SK-N-SH (cell line): Measurements from ENCODE around the gene CFAP107. TPM values are rescaled to one million over a fixed set of nuclear protein-coding genes. Genes with fewer than 3 reads are reported as not detected.

Experiments
- CTCF ChIA-PET: fragments of 300-600, 350-600 bp; formaldehyde crosslinking; extraction: SDS; loops from one replicate; lab custom pipeline; 2021; lab: Yijun Ruan, JAX
- POLR2A ChIA-PET: fragments of 350-600 bp; sonication (Branson Sonifier 250); formaldehyde crosslinking; extraction: SDS; loops from one replicate; lab custom pipeline; 2020; ENCODE audit warnings: antibody characterized with exemption, inconsistent platforms; lab: Yijun Ruan, JAX
- DNase-seq: peaks from one replicate; pipeline ENCODE4 v3.0.0; 2012
- H2AFZ ChIP-seq: fragments of 200-600 bp; sonication (generic); 2 replicates; pipeline ENCODE4 v1.8.1; 2016; ENCODE audit warnings: antibody characterized with exemption, mild to moderate bottlenecking, low read depth
- H3F3A ChIP-seq: fragments of 200-600 bp; sonication (generic); replicated peaks from 2 replicates; pipeline ENCODE3; 2016; ENCODE audit warnings: antibody characterized with exemption, mild to moderate bottlenecking; ENCODE audit not compliant: insufficient read depth
- H3K27ac ChIP-seq, 2 experiments: fragments of 200-500 bp in 1 of 2; fragments of 200-600 bp in 1 of 2; sonication (Bioruptor generic) in 1 of 2; sonication (generic), shearing (Covaris generic) in 1 of 2; 2 replicates each; pipeline versions ENCODE4 v1.5.1 to v1.6.1; 2014 to 2016; ENCODE audit warnings: low read depth in 2 of 2, inconsistent platforms in 1 of 2, low read length in 1 of 2, mild to moderate bottlenecking in 1 of 2, mixed read lengths in 1 of 2
- H3K27me3 ChIP-seq: fragments of 200-600 bp; sonication (generic), shearing (Covaris generic); 2 replicates; pipeline ENCODE4 v1.6.1; 2016; ENCODE audit warnings: mixed run types; ENCODE audit not compliant: insufficient read depth
- H3K36me3 ChIP-seq, 2 experiments: fragments of 200-500 bp in 1 of 2; fragments of 200-600 bp in 1 of 2; sonication (Bioruptor generic) in 1 of 2; sonication (generic) in 1 of 2; replicated peaks in 1 of 2; 2 replicates each; pipeline versions ENCODE3 to v1.5.1; 2014 to 2016; ENCODE audit warnings: low read length in 1 of 2, mild to moderate bottlenecking in 1 of 2; ENCODE audit not compliant: insufficient read depth in 2 of 2, control insufficient read depth in 1 of 2
- H3K4me1 ChIP-seq, 2 experiments: fragments of 200-500 bp in 1 of 2; fragments of 200-600 bp in 1 of 2; sonication (Bioruptor generic) in 1 of 2; sonication (generic), shearing (Covaris generic) in 1 of 2; 2 replicates each; pipeline versions ENCODE4 v1.5.1 to v1.6.1; 2014 to 2016; ENCODE audit warnings: low read depth in 1 of 2, low read length in 1 of 2, mixed run types in 1 of 2; ENCODE audit not compliant: insufficient read depth in 2 of 2, control insufficient read depth in 1 of 2
- H3K4me2 ChIP-seq: fragments of 200-600 bp; sonication (generic), shearing (Covaris generic); 2 replicates; pipeline ENCODE4 v1.6.1; 2017; ENCODE audit warnings: mixed run types
- H3K4me3 ChIP-seq, 2 experiments: fragments of 200-500 bp in 1 of 2; fragments of 200-600 bp in 1 of 2; sonication (Bioruptor generic) in 1 of 2; sonication (generic), shearing (Covaris generic) in 1 of 2; 2 replicates each; pipeline versions ENCODE4 v1.5.1 to v1.8.1; 2014 to 2016; ENCODE audit warnings: low read depth in 2 of 2, inconsistent platforms in 1 of 2, low read length in 1 of 2, mild to moderate bottlenecking in 1 of 2, mixed read lengths in 1 of 2, moderate library complexity in 1 of 2
- H3K79me2 ChIP-seq: fragments of 200-600 bp; sonication (generic); 2 replicates; pipeline ENCODE4 v1.8.1; 2017; ENCODE audit warnings: mild to moderate bottlenecking; ENCODE audit not compliant: insufficient read depth
- H3K9ac ChIP-seq: fragments of 200-600 bp; sonication (generic); 2 replicates; pipeline ENCODE4 v1.6.1; 2017; ENCODE audit warnings: mixed run types
- H3K9me2 ChIP-seq: fragments of 200-600 bp; sonication (generic); 2 replicates; pipeline ENCODE4 v1.6.1; 2017; ENCODE audit warnings: mixed run types
- H3K9me3 ChIP-seq: fragments of 200-600 bp; sonication (generic); 2 replicates; pipeline ENCODE4 v1.6.1; 2017; ENCODE audit warnings: mixed run types, mild to moderate bottlenecking, moderate library complexity
- H4K20me1 ChIP-seq: fragments of 200-600 bp; sonication (generic); 2 replicates; pipeline ENCODE4 v1.6.1; 2017; ENCODE audit warnings: mild to moderate bottlenecking, mixed run types; ENCODE audit not compliant: insufficient read depth
- FOSL2 ChIP-seq: IDR thresholded peaks from 2 replicates; pipeline ENCODE4 v1.4.0; 2012; ENCODE audit warnings: low read depth, mild to moderate bottlenecking, moderate library complexity, borderline replicate concordance
- FOXM1 ChIP-seq: IDR thresholded peaks from 2 replicates; pipeline ENCODE4 v1.4.0; 2012; ENCODE audit warnings: low read depth, mild to moderate bottlenecking
- GABPA ChIP-seq: IDR thresholded peaks from 2 replicates; pipeline ENCODE4 v1.4.0; 2012; ENCODE audit warnings: low read depth, mild to moderate bottlenecking
- GATA2 ChIP-seq: sonication (generic); formaldehyde crosslinking; IDR thresholded peaks from 2 replicates; pipeline ENCODE4 v1.5.0; 2020; ENCODE audit warnings: mild to moderate bottlenecking, missing genetic modification reagents
- IRF3 ChIP-seq: fragments of 150-350 bp; IDR thresholded peaks from 2 replicates; pipeline ENCODE4 v1.6.1; 2016; ENCODE audit warnings: mild to moderate bottlenecking, low read depth, low read length
- MEF2A ChIP-seq: IDR thresholded peaks from 2 replicates; pipeline ENCODE4 v1.4.0; 2012; ENCODE audit warnings: low read depth, borderline replicate concordance
- MXI1 ChIP-seq: IDR thresholded peaks from 2 replicates; pipeline ENCODE4 v1.6.1; 2012; ENCODE audit warnings: mild to moderate bottlenecking, low read depth, low read length, improper control_type of control experiment
- NFIC ChIP-seq: IDR thresholded peaks from 2 replicates; pipeline ENCODE4 v1.4.0; 2012; ENCODE audit warnings: borderline replicate concordance
- NRF1 ChIP-seq: IDR thresholded peaks from 2 replicates; pipeline ENCODE4 v1.6.1; 2012; ENCODE audit warnings: low read depth, mild to moderate bottlenecking, low read length
- PBX3 ChIP-seq: IDR thresholded peaks from 2 replicates; pipeline ENCODE4; 2012
- RCOR1 ChIP-seq: fragments of 150-350 bp; IDR thresholded peaks from 2 replicates; pipeline ENCODE4 v1.6.1; 2017; ENCODE audit warnings: antibody characterized with exemption, low read length
- REST ChIP-seq: IDR thresholded peaks from 2 replicates; pipeline ENCODE4 v1.6.1; 2012; ENCODE audit warnings: mild to moderate bottlenecking, low read depth, low read length, moderate library complexity
- RFX5 ChIP-seq: IDR thresholded peaks from 2 replicates; pipeline ENCODE4 v1.6.1; 2012; ENCODE audit warnings: mild to moderate bottlenecking, improper control_type of control experiment, low read length
- SIN3A ChIP-seq: IDR thresholded peaks from 2 replicates; pipeline ENCODE4 v1.6.1; 2012; ENCODE audit warnings: low read depth, mild to moderate bottlenecking, low read length, moderate library complexity, borderline replicate concordance
- SMC3 ChIP-seq: IDR thresholded peaks from 2 replicates; pipeline ENCODE4 v1.6.1; 2012; ENCODE audit warnings: low read depth, low read length, improper control_type of control experiment
- TAF1 ChIP-seq: IDR thresholded peaks from 2 replicates; pipeline ENCODE4 v1.6.1; 2012; ENCODE audit warnings: low read depth, mild to moderate bottlenecking, low read length, moderate library complexity, borderline replicate concordance
- TCF12 ChIP-seq: IDR thresholded peaks from 2 replicates; pipeline ENCODE4 v1.4.0; 2012
- USF1 ChIP-seq: IDR thresholded peaks from 2 replicates; pipeline ENCODE4 v1.4.0; 2012; ENCODE audit warnings: low read depth, borderline replicate concordance
- USF2 ChIP-seq: fragments of 150-350 bp; IDR thresholded peaks from 2 replicates; pipeline ENCODE4 v1.6.1; 2017; ENCODE audit warnings: antibody characterized with exemption, low read length, low read depth, borderline replicate concordance
- YY1 ChIP-seq: IDR thresholded peaks from 2 replicates; pipeline ENCODE4 v1.4.0; 2012; ENCODE audit warnings: low read depth, mild to moderate bottlenecking
- WGBS: methylation state at CpG from one replicate; pipeline ENCODE4 v1.1.6; 2017; ENCODE audit warnings: low lambda C conversion rate; 5-methylcytosine and 5-hydroxymethylcytosine counted together
- polyA plus RNA-seq, 3 experiments: library from polyadenylated mRNA; depleted of rRNA; stranded (reverse); fragments of >200 nt; gene quantifications; 2 replicates each; pipeline ENCODE4 v1.2.3, GENCODE V29; 2012

CFAP107 gene
- polyA plus RNA-seq, 1 of the 3 experiments (the other 2 are of a cell fraction) = not detected

GRCh38 chr1:12798911-12799310 is 52.9 kb downstream of the CFAP107 start:
- no peak overlapping the region for H3K4me3 ChIP-seq
- H3K9me3 ChIP-seq = no peaks in the 10 kb centered on the region
- no peaks in the 10 kb centered on the region for H3K79me2 ChIP-seq
- no peaks in the 10 kb centered on the region for H3K4me1 ChIP-seq
- CTCF ChIA-PET = no interaction called here
- H3K27ac ChIP-seq = no peak overlapping the region
- POLR2A ChIA-PET = no interaction called here
- H3K27me3 ChIP-seq = no peaks in the 10 kb centered on the region
- no peaks in the 10 kb centered on the region for H3F3A ChIP-seq
- no peak overlapping the region for H3K9ac ChIP-seq
- no peaks in the 10 kb centered on the region for H3K9me2 ChIP-seq
- no peak overlapping the region for H3K4me2 ChIP-seq
- WGBS = 0% methylated on average over 3 of the region's 4 CpGs
- H2AFZ ChIP-seq = no peak overlapping the region
- TF ChIP-seq GATA2 (CRISPR knock-in tag) = no peak
- TF ChIP-seq RFX5 = no peak
- TF ChIP-seq NRF1 = no peak
- no peak for TF ChIP-seq FOSL2
- no peak for TF ChIP-seq USF1
- TF ChIP-seq GABPA = no peak
- no peak for TF ChIP-seq RCOR1
- TF ChIP-seq FOXM1 = no peak
- no peak for TF ChIP-seq MEF2A
- no peak for TF ChIP-seq IRF3
- no peaks in the 10 kb centered on the region for H3K36me3 ChIP-seq
- no peaks in the 10 kb centered on the region for H4K20me1 ChIP-seq
- no peak for DNase-seq

- H3F3A ChIP-seq = no peaks in the 10 kb centered on the region
- WGBS = 3% methylated on average over 2 of the region's 2 CpGs
- no peak overlapping the region for H3K4me2 ChIP-seq
- no peaks in the 10 kb centered on the region for H3K9me3 ChIP-seq
- no peak overlapping the region for H3K4me3 ChIP-seq
- ChIA-PET POLR2A (no interaction called here), CTCF (no interaction called here)
- no peaks in the 10 kb centered on the region for H3K9me2 ChIP-seq
- H3K36me3 ChIP-seq = no peaks in the 10 kb centered on the region
- H3K79me2 ChIP-seq = no peaks in the 10 kb centered on the region
- DNase-seq = no peak
- H3K27me3 ChIP-seq = no peaks in the 10 kb centered on the region
- H3K27ac ChIP-seq = no peak overlapping the region
- TF ChIP-seq SMC3 = no peak
- no peak for TF ChIP-seq GABPA
- no peak for TF ChIP-seq PBX3
- TF ChIP-seq YY1 = no peak
- no peak for TF ChIP-seq FOXM1
- TF ChIP-seq TCF12 = no peak
- TF ChIP-seq MXI1 = no peak
- TF ChIP-seq NFIC = no peak
- TF ChIP-seq USF2 = no peak
- TF ChIP-seq SIN3A = no peak
- TF ChIP-seq RFX5 = no peak
- TF ChIP-seq NRF1 = no peak
- no peak for TF ChIP-seq TAF1
- no peak for TF ChIP-seq REST
- TF ChIP-seq, all 33 proteins: peak for 0
- Histone ChIP-seq H3K9ac (no peak overlapping the region), H3K4me1 (no peaks in the 10 kb centered on the region), H4K20me1 (no peaks in the 10 kb centered on the region), H2AFZ (no peak overlapping the region)
Measured at GRCh38 chr1:12799730-12800129, 53.7 kb downstream of the CFAP107 start.
